Measurements from ENCODE around the gene MPLKIP.

The MPLKIP gene

GRCh38 chr7:40098810-40099209 is 35.6 kb downstream of the MPLKIP start:
- H3K9me3 ChIP-seq (replicated peaks; ENCODE audit: insufficient read depth, low read length) = no peaks in the 10 kb centered on the region
- DNase-seq = no peak
- H4K20me1 ChIP-seq (ENCODE audit: insufficient read depth, low read length) = no peaks in the 10 kb centered on the region
- no peak overlapping the region for H3K27ac ChIP-seq (ENCODE audit: low read length)
- H3K9me2 ChIP-seq (replicated peaks; ENCODE audit: insufficient read depth, low read length) = no peaks in the 10 kb centered on the region
- no peaks in the 10 kb centered on the region for H3K4me1 ChIP-seq (ENCODE audit: low read length)
- no peaks in the 10 kb centered on the region for H3F3A ChIP-seq (ENCODE audit: insufficient read depth, low read length)
- no peaks in the 10 kb centered on the region for H3K27me3 ChIP-seq (replicated peaks; ENCODE audit: insufficient read depth, low read length)
- TF ChIP-seq EZH2phosphoT487 (IDR thresholded peaks at IDR 0.05; ENCODE audit: low read length) (no peak), EZH2 (optimal IDR thresholded peaks at IDR 0.05; ENCODE audit: low read depth, low read length) (no peak), CTCF (IDR thresholded peaks at IDR 0.05; ENCODE audit: low read length) (no peak)
- H3K79me2 ChIP-seq (ENCODE audit: low read length) = no peaks in the 10 kb centered on the region
- no peak overlapping the region for H3K9ac ChIP-seq (ENCODE audit: low read length)
- no peak overlapping the region for H2AFZ ChIP-seq (ENCODE audit: low read length)
- no peak overlapping the region for H3K4me2 ChIP-seq (ENCODE audit: low read depth, low read length)
- no peaks in the 10 kb centered on the region for H3K36me3 ChIP-seq (replicated peaks; ENCODE audit: insufficient read depth, low read length)
- no peak overlapping the region for H3K4me3 ChIP-seq (ENCODE audit: low read length)

GRCh38 chr7:40097728-40098127 is 36.7 kb downstream of the MPLKIP start:
- no peak overlapping the region for H2AFZ ChIP-seq (ENCODE audit: low read length)
- H3K4me1 ChIP-seq (ENCODE audit: low read length) = no peaks in the 10 kb centered on the region
- no peaks in the 10 kb centered on the region for H3K27me3 ChIP-seq (replicated peaks; ENCODE audit: insufficient read depth, low read length)
- TF ChIP-seq EZH2phosphoT487 (IDR thresholded peaks at IDR 0.05; ENCODE audit: low read length) = no peak
- no peak for TF ChIP-seq EZH2 (optimal IDR thresholded peaks at IDR 0.05; ENCODE audit: low read depth, low read length)
- TF ChIP-seq CTCF (IDR thresholded peaks at IDR 0.05; ENCODE audit: low read length) = no peak
- no peaks in the 10 kb centered on the region for H3K79me2 ChIP-seq (ENCODE audit: low read length)
- H3K9ac ChIP-seq (ENCODE audit: low read length) = no peak overlapping the region
- no peak for DNase-seq
- H3K4me3 ChIP-seq (ENCODE audit: low read length) = no peak overlapping the region
- no peaks in the 10 kb centered on the region for H3K36me3 ChIP-seq (replicated peaks; ENCODE audit: insufficient read depth, low read length)
- H3K27ac ChIP-seq (ENCODE audit: low read length) = no peak overlapping the region
- H3F3A ChIP-seq (ENCODE audit: insufficient read depth, low read length) = no peaks in the 10 kb centered on the region
- H3K4me2 ChIP-seq (ENCODE audit: low read depth, low read length) = no peak overlapping the region
- H3K9me3 ChIP-seq (replicated peaks; ENCODE audit: insufficient read depth, low read length) = no peaks in the 10 kb centered on the region
- H3K9me2 ChIP-seq (replicated peaks; ENCODE audit: insufficient read depth, low read length) = no peaks in the 10 kb centered on the region
- H4K20me1 ChIP-seq (ENCODE audit: insufficient read depth, low read length) = no peaks in the 10 kb centered on the region

- no peak overlapping the region for H3K27ac ChIP-seq (ENCODE audit: low read length)
- H3K4me3 ChIP-seq (ENCODE audit: low read length) = no peak overlapping the region
- H3F3A ChIP-seq (ENCODE audit: insufficient read depth, low read length) = no peaks in the 10 kb centered on the region
- no peak overlapping the region for H3K4me2 ChIP-seq (ENCODE audit: low read depth, low read length)
- no peaks in the 10 kb centered on the region for H3K9me3 ChIP-seq (replicated peaks; ENCODE audit: insufficient read depth, low read length)
- H2AFZ ChIP-seq (ENCODE audit: low read length) = no peak overlapping the region
- H3K9ac ChIP-seq (ENCODE audit: low read length) = no peak overlapping the region
- H3K79me2 ChIP-seq (ENCODE audit: low read length) = no peaks in the 10 kb centered on the region
- H3K36me3 ChIP-seq (replicated peaks; ENCODE audit: insufficient read depth, low read length) = no peaks in the 10 kb centered on the region
- TF ChIP-seq EZH2 (optimal IDR thresholded peaks at IDR 0.05; ENCODE audit: low read depth, low read length) = no peak
- no peak for TF ChIP-seq CTCF (IDR thresholded peaks at IDR 0.05; ENCODE audit: low read length)
- TF ChIP-seq EZH2phosphoT487 (IDR thresholded peaks at IDR 0.05; ENCODE audit: low read length) = no peak
- H3K27me3 ChIP-seq (replicated peaks; ENCODE audit: insufficient read depth, low read length) = no peaks in the 10 kb centered on the region
- no peaks in the 10 kb centered on the region for H4K20me1 ChIP-seq (ENCODE audit: insufficient read depth, low read length)
- no peak for DNase-seq
- no peaks in the 10 kb centered on the region for H3K4me1 ChIP-seq (ENCODE audit: low read length)
- H3K9me2 ChIP-seq (replicated peaks; ENCODE audit: insufficient read depth, low read length) = no peaks in the 10 kb centered on the region
These were observed 38.6 kb downstream of the MPLKIP start for GRCh38 chr7:40095695-40096327.
